HEK293 (cell line): ENCODE data around the gene LMTK2.

ENCODE experiments used
- CTCF ChIP-seq: fragments of 450-650 bp; formaldehyde crosslinking; IDR thresholded peaks from 2 replicates; pipeline ENCODE4 v1.5.1; 2016; ENCODE audit warnings: missing biosample characterization, missing genetic modification characterization
- ELK4 ChIP-seq: IDR thresholded peaks from 2 replicates; pipeline ENCODE4 v1.6.1; 2011; ENCODE audit warnings: mild to moderate bottlenecking, low read depth, low read length, borderline replicate concordance
- MYNN ChIP-seq: fragments of 450-650 bp; formaldehyde crosslinking; IDR thresholded peaks from 2 replicates; pipeline ENCODE4 v1.5.1; 2016; ENCODE audit warnings: missing biosample characterization, missing genetic modification characterization, borderline replicate concordance
- YY1 ChIP-seq: fragments of 450-650 bp; formaldehyde crosslinking; IDR thresholded peaks from 2 replicates; pipeline ENCODE4 v1.5.1; 2018; ENCODE audit warnings: missing biosample characterization, missing genetic modification characterization
- ZBTB20 ChIP-seq: fragments of 450-650 bp; formaldehyde crosslinking; IDR thresholded peaks from 2 replicates; pipeline ENCODE4 v1.5.1; 2016; ENCODE audit warnings: missing biosample characterization, missing genetic modification characterization
- ZNF132 ChIP-seq: fragments of 450-650 bp; formaldehyde crosslinking; IDR thresholded peaks from 2 replicates; pipeline ENCODE4 v1.5.1; 2017; ENCODE audit warnings: missing biosample characterization, missing genetic modification characterization, borderline replicate concordance
- ZNF707 ChIP-seq: fragments of 450-650 bp; formaldehyde crosslinking; IDR thresholded peaks from 2 replicates; pipeline ENCODE4 v1.5.1; 2016; ENCODE audit warnings: missing biosample characterization, missing genetic modification characterization

- TF ChIP-seq CTCF (tag by site-specific recombination) (no peak), ZNF132 (tag by site-specific recombination) (no peak), ZBTB20 (tag by site-specific recombination) (no peak), ZNF707 (tag by site-specific recombination) (no peak), ELK4 (no peak), YY1 (tag by site-specific recombination) (no peak), MYNN (no peak)
Measured at GRCh38 chr7:98225913-98226614, 119.4 kb downstream of the LMTK2 start.
